Measurements from ENCODE around the gene LSM10.

The LSM10 gene

GRCh38 chr1:36349839-36350238, 47.9 kb downstream of the LSM10 start:
- FAIRE-seq = no peak

DNA sequence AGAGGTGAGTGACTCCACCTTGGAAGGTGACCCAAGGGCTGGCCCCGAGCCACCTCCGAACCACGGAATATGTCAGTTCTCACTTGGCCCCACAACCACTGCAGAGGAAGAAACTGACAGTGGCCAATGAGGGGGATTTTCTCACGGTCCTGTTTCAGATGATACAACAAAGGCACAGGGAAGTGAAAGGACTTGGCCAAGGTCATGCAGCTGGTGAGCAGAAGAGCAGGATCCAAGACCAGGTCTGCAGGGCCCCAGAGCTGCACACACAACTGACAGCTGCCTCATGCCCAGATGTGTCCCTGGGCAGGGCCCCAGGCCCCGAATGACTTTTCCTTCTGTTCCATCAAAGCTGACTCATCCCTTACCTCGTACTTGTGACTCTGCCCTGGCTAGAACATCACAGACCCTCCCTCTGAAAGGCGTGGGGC, 48.5 kb downstream of the LSM10 start:
- FAIRE-seq = no peak

DNA sequence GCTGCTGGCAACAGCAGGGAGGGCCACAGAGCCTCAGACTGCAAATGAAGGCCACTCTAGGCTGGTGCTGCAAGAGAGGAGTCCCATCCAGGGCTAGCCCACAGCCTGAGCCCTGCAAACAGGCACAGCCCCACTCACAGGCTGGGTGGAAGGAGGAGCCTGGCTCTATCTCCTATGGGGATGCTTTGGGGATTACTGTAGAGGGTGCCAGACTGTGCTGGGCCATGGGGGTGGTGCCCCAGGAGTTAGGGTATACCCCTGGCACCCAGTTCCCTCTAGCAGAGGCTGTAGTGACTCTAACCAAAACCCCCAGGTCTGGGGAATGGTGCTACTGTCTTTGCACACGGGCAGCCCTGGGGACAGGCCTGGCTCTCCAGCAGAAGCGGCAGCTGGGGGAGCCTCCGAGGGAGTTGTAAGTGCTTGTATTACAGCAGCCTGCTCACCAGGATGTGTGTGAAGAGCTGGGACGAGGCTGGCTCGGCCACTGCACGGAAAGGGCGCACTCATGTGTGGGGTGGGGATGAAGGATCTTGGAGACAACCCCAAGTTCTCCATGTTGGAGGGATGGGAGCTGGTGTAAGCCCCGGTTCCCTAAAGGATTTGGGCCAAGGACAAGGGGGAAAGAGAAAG, 50.9 kb downstream of the LSM10 start:
- no peak for FAIRE-seq

DNA sequence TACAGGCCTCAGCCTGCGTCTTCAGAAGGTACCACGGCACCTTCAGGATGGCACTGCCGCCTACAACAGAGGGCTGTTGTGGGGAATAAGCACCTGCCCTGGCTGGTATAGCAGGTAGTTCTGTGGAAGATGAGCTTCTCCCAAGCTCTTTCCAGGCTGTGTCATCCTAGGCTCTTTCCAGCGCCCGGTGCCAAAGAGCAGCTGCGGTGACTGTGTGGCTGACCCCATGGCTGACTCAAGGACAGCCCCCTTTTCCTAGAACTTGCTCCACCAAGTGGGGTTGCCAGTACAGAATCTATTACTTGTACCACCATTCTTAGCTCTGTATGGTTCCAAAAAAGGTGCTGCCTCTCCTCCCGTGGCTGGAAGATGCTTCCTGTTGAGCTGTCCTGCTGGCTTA, 52.4 kb downstream of the LSM10 start:
- no peak for FAIRE-seq

GRCh38 chr1:36344395-36344680, 53.4 kb downstream of the LSM10 start:
- no peak for FAIRE-seq

- FAIRE-seq = no peak
Measured at GRCh38 chr1:36343651-36344394, 53.9 kb downstream of the LSM10 start.
